Stimulated activated CD8-positive, alpha-beta memory T cell treated with anti-CD3 and anti-CD28 coated beads, Interleukin-7, amount 100 ng/mL, for 48 hours (primary cell): ENCODE data around the gene KLK13.

Experiments used
- DNase-seq, 2 donors: peaks; one replicate each; pipeline ENCODE4 v3.0.0-alpha.2; 2020; ENCODE audit warnings: low read depth in 1 of 2; ENCODE audit errors: extremely low read depth in 1 of 2

The KLK13 gene, protein sequence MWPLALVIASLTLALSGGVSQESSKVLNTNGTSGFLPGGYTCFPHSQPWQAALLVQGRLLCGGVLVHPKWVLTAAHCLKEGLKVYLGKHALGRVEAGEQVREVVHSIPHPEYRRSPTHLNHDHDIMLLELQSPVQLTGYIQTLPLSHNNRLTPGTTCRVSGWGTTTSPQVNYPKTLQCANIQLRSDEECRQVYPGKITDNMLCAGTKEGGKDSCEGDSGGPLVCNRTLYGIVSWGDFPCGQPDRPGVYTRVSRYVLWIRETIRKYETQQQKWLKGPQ

DNA sequence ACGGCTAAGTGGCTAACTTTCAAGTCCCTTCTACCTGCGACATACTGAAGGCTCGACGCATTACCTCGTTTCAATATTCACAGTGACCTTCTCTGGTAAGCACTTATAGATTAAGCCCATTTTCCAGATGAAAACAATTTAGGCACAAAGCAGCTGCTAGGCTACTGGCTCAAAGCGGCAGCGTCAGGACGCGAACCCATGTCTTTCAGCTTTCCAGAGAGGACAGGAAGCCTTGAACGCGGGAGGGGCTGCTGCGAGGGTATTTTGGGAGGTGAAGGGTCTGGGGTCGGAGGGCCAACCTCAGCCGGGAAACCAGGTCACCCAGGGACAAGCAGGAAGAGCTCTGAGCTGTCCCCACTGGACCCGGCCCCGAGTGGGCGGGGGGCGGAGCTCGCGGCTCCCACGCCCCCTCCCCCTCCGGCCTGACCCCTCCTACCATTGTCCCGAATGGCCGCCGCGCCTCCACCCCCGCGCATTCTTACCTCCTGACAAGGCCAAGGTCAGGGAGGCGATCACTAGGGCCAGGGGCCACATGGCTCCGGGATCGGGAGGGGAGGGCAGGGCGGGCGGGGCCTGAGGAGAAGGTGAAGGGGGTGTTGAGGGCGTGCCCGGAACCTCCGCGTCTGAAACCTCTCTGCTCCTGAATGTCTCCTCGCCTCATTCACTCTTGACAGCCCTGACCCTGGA, at the start of gene KLK13:
Gene KLK13, minus strand, starts transcription at position 559 of the 687 bp plus-strand sequence. Its CDS starts 25 bp downstream, at position 534.
- no peak for DNase-seq

DNA sequence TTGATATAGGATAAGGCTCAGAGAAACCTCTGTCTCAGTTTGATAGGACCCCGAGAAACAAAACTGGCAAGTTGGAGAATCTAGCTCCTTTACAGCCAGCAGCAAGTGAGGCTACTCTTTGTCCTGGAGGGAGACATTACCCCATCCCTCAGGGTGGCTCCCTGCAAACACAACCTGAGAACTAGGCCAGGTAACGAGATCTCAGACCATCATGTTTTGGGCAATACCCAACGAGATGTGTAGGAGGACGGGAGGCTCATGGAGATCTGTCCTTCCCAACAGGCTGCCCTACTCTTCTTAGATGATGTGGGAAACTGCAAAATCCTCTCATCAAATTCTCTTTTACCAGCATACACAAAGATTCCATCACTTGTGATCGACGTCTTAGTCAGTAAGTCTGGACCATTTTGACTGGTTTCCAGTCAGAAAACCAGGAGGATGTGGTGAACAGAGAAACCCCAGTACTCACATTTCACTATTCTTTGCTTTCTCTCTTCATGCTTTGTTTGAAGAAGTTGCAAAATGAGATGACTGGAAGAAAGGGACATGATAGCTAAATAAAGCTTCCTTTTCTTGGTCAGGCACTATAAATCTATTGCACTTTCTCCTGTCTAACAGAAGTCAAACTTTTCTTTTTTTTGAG, 49.3 kb upstream of the KLK13 start:
- no peak for DNase-seq

DNA sequence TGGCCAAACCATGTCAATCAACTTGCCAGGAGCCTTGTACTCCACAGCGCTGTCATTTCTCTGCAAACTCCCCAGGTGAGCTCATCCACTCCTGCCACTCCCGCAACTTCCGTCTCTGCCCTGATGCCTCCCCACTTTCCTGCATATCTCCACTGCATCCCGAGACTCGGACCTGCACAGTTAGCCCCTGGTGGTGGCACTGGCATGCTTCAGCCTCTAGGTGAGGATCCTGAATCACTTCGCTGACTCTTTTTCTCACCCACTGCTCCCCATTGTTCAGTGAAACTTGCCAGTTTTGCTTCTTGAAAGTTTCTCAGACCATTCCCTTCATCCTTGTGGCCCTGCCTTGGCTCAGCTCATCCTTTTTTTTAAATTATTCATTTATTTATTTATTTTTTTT, 46.7 kb upstream of the KLK13 start:
- no peak for DNase-seq

DNA sequence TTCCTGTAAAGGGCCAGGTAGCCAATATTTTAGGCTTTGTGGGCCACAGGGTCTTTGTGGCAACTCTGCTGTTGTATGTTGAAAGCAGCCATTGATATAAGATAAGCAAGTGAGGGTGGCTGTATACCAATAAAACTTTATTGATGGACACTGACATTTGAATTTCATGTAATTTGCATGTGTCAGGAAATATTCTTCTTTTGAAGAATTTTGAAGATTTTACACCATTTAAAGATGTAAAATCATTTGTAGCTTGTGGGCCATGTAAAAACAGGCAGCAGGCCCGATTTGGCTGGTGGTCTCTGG, 45.7 kb upstream of the KLK13 start:
- no peak for DNase-seq

DNA sequence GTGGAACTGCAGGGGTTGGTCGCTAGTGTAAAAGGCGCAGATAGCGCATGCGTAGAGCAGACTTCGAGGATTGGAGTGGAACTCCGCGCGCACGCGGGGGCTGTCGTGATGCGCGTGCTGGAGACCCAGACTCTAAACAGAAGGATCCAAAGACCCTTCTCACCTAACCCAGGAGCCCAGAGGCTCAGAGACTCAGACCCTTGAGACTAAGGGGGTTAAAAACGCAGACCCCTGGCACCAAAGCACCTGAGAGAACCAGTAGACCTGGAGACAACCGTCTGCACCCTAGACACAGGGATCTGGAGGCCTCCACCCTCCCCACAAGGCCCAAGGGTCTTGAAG, 43.9 kb upstream of the KLK13 start:
- no peak for DNase-seq

DNA sequence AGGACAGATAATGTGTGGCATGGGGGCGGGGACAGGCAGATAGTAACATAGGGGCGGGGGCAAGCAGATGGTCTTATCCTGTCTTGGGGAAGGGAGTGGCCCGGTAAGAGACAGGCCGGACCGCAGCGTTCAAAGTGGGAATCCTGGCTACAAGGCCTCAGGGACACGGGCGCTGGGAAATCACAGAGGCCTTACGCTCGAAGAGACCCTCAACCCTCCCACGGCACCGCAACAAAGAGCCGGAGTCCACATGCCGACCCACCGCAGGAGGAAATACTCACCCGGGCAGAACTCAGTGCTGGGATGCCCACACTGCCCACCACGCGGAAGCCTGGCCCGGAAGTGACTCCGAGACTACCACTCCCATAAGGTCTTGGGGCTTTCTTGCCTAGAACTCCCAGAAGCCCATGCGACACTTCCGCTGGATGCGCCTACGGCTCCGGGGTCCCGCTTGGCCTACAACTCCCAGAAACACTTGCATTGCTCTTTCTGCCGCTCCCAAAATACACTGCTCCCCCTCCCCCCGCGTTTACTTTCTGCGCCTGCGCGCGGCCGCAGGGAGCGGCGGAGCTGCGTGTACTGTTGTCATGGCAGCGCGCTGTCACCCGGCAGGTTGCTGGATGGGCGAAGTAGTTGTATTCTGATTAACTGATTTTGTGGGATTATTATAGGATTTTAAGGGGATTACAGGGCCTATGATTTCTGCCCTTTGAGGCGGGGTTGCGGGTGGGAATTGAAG, 43.3 kb upstream of the KLK13 start, which contains the start of gene CTU1:
Gene CTU1, minus strand, starts transcription at position 344 of the 739 bp plus-strand sequence. CDS start 3,840 bp downstream, outside the sequence.
- DNase-seq = peak; percentile 96 to 99

DNA sequence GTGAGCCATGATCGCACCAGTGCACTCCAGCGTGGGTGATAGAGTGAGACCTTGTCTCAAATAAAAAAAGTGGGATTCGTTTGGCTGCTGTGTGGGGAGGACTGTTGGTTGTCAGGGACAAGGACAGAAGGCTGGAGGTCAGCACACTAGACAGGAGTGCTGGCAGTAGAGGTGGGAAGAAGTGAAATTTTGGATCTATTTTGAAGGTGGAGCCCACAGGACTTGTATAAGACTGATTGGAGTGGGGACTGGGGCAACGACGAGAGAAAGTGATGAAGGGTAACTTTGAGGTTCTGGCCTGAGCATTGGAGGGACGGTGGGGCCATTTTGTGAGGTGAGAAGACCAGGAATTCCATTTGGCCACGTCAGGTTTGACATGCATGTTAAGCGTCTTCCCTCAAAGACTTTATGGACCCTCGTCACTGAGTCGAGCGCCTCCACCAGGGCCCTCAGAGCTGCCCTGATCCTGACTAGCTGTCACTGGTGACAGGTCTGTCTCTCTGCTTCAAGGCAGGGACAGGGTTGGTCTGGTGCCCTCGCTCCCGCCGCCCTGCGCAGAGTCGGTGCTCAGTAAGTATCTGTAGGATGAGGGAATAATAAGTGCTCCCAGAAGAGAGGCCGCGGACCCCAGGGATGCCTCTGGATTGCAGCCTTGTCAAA, 42.6 kb upstream of the KLK13 start:
- no peak for DNase-seq

DNA sequence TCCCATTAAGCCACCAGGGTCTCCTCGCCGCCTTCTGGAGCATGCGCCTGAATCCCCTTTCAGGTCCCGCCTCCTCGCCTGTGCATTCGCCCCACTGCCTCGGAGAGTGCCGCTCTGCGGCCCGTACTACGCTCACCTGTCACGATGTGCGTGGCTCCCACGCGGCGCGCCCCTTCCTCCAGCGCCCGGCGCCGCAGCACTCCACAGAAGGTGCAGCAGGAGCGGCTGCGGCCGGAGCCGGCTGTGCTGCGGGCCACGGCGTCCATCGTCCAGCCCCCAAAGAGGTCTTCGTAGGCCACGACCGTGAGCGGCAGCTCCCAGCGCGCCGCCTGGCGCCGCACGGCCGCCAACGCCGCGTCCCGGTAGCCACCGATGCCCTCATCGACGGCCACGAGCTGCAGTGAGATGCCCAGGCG, 39.0 kb upstream of the KLK13 start:
- no peak for DNase-seq

DNA sequence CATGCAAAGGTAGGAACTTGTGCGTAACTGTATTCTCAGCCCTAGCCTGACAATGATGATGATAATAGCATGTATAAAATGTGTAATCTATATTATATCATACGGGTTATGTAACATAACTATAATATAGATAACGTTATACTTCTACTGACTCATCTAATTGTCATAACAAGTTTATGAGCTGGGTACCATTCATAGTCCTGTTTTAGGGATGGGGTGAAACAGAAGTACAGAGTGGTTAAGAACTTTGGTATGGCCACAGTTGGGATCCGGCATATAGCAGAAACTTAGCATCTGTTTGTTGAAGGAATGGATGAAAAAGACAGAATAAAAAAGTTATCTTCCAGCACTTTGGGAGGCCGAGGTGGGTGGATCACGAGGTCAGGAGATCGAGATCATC, 38.1 kb upstream of the KLK13 start:
- no peak for DNase-seq

DNA sequence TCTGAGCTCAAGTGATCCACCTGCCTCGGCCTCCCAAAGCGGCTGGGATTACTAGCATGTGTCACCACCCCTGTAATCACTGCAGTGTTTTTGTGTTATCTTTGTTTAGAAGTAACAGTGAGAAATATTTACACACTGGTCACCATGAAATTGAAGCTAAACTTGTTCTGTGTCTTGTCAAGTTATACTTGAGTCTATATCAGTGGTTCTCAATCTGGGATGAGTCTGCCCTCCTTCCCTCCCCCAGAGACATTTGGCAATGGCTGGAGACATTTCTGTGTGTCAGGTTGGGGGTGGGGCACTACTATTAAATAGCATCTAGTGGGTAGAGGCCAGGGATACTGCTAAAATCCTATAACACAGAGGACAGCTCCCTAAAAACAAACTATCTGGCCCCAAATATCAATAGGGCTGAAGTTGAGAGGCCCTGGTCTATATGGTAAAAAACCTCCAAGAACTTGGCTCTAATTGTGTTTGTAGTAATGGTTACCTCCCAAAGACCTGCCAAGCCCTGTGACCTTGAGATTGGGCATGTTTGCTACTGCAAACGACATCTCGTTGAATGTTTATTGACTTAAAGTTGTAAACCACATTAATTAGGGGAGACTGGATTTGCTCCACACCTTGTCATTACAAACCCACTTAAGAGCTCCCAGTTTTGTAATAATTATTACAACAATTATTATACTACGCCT, 36.4 kb upstream of the KLK13 start:
- no peak for DNase-seq

DNA sequence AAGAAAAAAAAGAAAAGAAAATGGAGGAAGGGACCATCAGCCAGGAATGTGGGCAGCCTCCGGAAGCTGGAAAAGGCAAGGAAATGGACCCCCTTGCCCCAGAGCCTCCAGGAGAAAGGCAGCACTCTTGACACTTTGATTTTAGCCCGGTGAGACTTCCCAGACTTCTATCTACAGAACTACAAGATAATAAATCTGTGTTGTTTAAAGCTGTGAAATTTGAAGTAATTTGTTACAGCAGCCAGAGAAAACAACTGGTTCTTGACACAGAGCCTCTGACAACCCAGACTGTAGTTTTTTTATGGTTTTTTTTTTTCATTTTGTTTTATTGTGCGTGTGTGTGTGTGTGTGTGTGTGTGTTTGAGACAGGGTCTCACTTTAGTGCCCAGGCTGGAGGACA, 35.7 kb upstream of the KLK13 start:
- no peak for DNase-seq

DNA sequence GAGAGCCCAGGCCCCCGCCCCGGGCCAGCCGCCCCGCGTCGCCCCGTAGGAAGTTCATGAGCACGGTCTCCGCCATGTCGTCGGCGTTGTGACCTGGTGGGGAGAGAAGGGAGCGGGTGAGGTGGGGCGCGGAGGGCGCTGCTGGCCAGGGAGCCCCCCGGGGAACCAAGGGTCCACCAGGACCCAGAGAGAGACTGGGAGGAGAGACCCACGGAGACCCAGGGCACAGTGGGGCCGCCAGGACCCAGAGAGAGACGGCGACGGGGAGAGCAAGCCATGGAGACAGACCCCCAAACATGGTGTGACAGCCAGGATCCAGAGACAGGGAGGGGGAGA, 34.1 kb upstream of the KLK13 start:
- DNase-seq = no peak

DNA sequence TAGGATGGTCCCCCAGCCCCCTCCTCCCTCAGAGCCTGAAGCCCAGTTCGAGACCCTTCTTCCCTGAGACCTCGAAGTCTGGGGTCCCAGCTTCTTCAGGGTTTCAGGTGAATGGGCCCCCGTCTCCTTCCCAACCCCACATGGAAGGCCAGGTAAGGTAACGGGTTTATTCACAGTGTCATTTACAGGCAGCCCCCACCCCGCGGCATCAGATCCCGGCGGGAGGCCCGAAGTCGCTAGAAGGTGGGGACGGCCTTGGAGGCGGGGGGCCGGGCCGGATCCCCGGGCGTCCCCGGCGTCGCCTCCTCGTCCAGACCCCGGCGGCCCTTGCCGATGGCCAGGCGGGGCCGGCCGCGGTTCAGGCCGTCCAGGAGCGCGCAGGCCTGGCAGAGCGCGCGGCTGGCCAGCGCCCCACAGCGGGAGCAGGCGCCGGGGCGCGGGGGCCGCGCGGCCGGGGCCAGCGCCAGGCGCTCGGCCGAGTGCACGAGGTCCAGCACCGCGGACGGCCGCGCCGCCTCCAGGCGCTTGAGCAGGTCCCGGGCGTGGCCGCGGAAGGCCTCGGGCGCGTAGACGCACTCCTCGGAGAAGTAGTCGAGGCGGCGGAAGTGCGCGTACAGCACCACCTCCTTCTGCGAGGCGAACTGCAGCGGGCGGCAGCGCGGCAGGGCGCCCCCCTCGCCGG, 33.6 kb upstream of the KLK13 start:
- DNase-seq = no peak

DNA sequence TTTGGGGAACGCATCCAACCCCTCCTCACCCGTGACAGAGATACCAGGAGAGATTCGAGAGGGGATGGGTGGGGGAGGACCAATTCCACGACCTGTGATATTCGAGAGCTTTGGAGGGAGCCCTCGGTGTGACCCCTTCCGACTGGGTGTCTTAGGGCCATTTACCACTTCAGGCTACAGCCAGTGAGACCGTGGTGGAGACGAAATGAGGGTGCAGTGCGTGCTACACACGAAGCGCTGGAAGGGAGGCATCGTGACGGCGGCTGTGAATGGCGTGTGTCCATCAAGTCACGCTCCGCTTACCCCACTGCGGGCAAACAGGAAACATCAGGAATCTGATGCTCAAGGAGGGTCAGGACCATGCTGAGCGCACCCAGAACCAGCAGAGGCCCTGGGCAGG, 32.9 kb upstream of the KLK13 start:
- no peak for DNase-seq

DNA sequence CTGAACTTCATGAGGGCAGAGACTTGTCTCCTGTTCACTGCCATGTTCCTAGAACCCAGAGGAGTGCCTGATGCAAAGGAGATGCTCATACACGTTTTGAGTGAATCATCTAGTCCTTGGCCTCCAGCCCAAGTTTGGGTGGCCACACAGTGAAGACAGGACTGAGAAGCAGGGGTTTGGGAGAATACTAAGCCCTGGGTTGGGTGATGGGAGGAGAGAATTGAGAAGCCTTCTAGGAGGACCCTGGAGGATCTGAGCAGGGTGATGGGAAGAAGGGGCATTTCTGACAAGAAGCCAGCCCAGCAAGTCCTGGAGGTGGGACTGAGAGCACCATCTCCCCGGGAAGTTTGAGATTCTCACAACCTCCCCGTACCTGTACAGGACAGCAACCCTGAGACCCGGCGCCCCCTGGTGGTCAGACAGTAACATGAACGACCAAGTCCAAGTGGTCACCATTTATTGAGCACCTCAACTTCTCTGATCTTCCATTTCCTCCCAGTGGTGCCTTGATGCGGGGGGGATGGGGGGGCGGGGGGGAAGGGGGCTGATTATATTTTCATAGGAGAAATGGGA, 32.4 kb upstream of the KLK13 start:
- DNase-seq = peak in 1 of 2 donors; percentile 61

DNA sequence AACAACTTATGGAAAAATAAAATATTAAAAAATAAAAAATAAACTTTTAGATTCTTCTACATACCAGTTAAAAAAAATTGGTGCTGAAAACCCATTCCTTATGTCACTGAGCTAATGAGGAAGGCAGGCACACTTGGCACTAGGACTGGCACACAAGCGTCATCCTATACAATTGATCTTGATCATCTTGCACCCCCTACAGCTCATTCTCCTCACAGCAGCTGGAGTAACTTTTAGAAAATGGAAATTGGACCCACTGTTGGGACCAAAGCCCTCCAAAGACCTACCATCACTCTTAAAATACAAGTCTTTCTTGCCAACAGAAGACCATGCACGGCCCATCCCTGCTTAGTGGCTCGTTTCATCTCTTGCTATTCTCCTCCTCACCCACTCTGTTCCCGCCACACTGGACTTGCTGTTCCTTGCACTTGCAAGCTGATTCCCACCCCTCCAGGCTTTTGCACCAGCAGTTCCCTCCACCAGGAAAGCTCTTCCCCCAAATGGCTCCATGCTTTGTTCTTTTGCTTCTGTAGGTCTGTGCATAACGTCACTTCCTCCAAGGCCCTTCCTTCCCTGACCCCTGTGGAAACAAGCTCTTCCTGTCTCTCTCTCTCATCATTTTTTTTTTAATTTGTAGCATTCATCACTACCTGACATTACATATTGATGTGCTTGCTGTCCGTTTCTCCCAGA, 31.7 kb upstream of the KLK13 start:
- no peak for DNase-seq

DNA sequence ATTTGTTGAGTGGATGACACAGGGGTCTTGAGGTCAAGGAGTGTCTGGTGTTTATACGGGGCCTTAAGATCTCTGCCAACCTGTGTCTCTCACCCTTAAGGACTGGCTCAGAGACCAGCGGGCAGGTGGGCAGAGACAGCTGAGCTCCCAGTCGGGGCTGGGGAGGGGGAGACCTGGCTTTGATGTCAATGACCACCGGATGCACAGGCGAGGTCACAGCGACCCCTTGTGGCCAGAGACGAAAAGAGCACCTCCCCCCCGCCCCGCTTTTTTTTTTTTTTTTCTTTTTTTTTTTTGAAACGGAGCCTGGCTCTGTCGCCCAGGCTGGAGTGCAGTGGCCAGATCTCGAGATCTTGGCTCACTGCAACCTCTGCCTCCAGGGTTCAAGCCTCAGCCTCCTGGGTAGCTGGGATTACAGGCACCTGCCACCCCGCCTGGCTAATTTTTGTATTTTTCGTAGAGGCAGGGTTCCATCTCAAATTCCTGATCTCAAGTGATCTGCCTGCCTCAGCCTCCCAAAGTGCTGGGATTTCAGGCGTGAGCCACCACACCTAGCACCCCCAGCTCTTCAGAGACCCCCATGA, 29.9 kb upstream of the KLK13 start:
- no peak for DNase-seq

DNA sequence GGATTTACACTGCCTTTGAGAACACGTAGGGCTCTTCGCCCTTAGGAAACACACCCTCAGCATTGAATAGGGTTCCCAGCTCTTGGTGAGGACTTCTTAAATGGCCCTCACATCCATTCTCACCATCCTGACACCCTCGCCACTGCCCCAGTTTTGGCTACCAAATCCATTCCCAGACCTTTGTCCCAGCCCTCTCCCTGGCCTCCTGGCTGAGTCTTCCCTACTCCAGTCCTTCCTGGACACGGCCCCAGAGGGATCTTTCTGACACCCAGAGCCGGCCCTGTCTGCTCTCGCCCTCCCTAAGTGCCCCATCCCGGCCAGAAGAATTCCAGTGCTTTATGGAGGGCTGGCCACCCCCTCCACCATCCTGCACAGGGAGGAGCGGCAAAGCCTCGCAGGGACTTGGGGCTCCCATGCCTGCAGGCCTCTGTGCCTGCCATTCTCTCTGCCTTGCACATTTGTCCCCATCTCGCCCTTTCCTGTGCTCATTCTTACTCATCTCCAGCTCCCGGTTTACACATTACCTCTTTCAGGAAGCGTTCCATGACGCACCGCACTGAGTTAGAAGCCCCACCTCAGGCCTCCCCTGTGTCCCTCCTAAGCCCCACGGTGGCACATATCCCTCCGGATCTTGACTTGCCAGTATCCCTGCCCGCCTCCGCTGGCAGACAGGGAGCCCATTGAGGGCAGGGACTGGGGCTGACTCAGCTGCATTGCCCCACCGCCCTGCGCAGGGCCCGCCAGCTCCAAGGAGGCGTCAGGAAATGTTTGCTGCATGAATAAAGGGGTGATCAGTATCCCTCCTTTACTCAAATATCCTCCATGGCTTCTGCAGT, 28.8 kb upstream of the KLK13 start:
- no peak for DNase-seq
